HepG2 (cell line): ENCODE measurements around the gene MAB21L4. TPM values are rescaled to one million over a fixed set of nuclear protein-coding genes. Genes with fewer than 3 reads are reported as not detected.

Experiments
- ATF1 ChIP-seq: IDR thresholded peaks from 2 replicates; pipeline ENCODE4 v1.6.1; 2016; ENCODE audit warnings: mild to moderate bottlenecking, control low read depth
- HOXA7 ChIP-seq: sonication (generic); formaldehyde crosslinking; IDR thresholded peaks from 2 replicates; pipeline ENCODE4 v1.8.1; 2022; ENCODE audit warnings: mild to moderate bottlenecking, missing genetic modification reagents, moderate library complexity
- LCORL ChIP-seq, 2 experiments: fragments of 450-650 bp in 1 of 2; sonication (generic) in 1 of 2; formaldehyde crosslinking in 1 of 2; IDR thresholded peaks; 2 replicates each; pipeline versions ENCODE4 v1.5.0 to v1.6.1; 2017 to 2020; ENCODE audit warnings: antibody characterized with exemption in 1 of 2, missing genetic modification reagents in 1 of 2
- MIER2 ChIP-seq: IDR thresholded peaks from 2 replicates; pipeline ENCODE4 v1.6.1; 2016; ENCODE audit warnings: missing biosample characterization, missing genetic modification reagents
- MTF2 ChIP-seq: sonication (generic); formaldehyde crosslinking; IDR thresholded peaks from 2 replicates; pipeline ENCODE4 v1.5.0; 2020; ENCODE audit warnings: missing genetic modification reagents, borderline replicate concordance
- MYC ChIP-seq: sonication (generic); formaldehyde crosslinking; IDR thresholded peaks from 2 replicates; pipeline ENCODE4 v1.9.0; 2021; ENCODE audit warnings: missing genetic modification reagents, borderline replicate concordance
- PHF20 ChIP-seq: sonication (generic); formaldehyde crosslinking; IDR thresholded peaks from 2 replicates; pipeline ENCODE4 v1.5.0; 2020; ENCODE audit warnings: mild to moderate bottlenecking, missing genetic modification reagents
- SKI ChIP-seq: fragments of 450-650 bp; IDR thresholded peaks from one replicate; pipeline ENCODE4 v1.6.1; 2018; ENCODE audit warnings: mild to moderate bottlenecking; ENCODE audit not compliant: partially characterized antibody
- ZC3H4 ChIP-seq: sonication (generic); formaldehyde crosslinking; IDR thresholded peaks from 2 replicates; pipeline ENCODE4 v1.4.0; 2020; ENCODE audit warnings: missing genetic modification reagents, borderline replicate concordance
- ZFP36L1 ChIP-seq: sonication (generic); formaldehyde crosslinking; IDR thresholded peaks from 2 replicates; pipeline ENCODE4 v1.8.0; 2022; ENCODE audit warnings: mild to moderate bottlenecking, missing genetic modification reagents, moderate library complexity
- ZNF17 ChIP-seq: sonication (generic); formaldehyde crosslinking; IDR thresholded peaks from 2 replicates; pipeline ENCODE4 v1.5.0; 2020; ENCODE audit warnings: mild to moderate bottlenecking, missing genetic modification reagents
- ZNF446 ChIP-seq: sonication (generic); formaldehyde crosslinking; IDR thresholded peaks from 2 replicates; pipeline ENCODE4 v1.5.0; 2020; ENCODE audit warnings: mild to moderate bottlenecking, missing genetic modification reagents
- polyA plus RNA-seq, 8 experiments: library from polyadenylated mRNA; depleted of rRNA in 3 of 8; stranded (reverse) in 7 of 8; unstranded in 1 of 8; fragments of >200 nt; fragmentation: Illumina TruSeq in 4 of 8; extraction: Trizol in 4 of 8; gene quantifications; 2 replicates each; pipeline versions ENCODE4 v1.2.1 to v1.2.3, GENCODE V29; 2011 to 2016; ENCODE audit warnings: low read depth in 4 of 8, missing spikeins in 1 of 8, mixed read lengths in 1 of 8; ENCODE audit not compliant: insufficient read depth in 1 of 8
- total RNA-seq, 5 experiments: library from RNA; depleted of rRNA; stranded (reverse); fragments of >200 nt; fragmentation: Illumina TruSeq; extraction: Trizol; gene quantifications; 2 replicates each; pipeline ENCODE4 v1.2.3, GENCODE V29; 2016; ENCODE audit warnings: low read depth in 1 of 5
- TF ChIP-seq, protein P1 (sequence below): sonication (generic); formaldehyde crosslinking; IDR thresholded peaks from 2 replicates; pipeline ENCODE4 v1.4.0; 2020; ENCODE audit warnings: missing genetic modification reagents
- TF ChIP-seq, protein P2 (sequence below): IDR thresholded peaks from 2 replicates; pipeline ENCODE4 v1.4.0; 2020; ENCODE audit warnings: mild to moderate bottlenecking, missing genetic modification reagents
- TF ChIP-seq, protein P3 (sequence below): sonication (generic); formaldehyde crosslinking; conservative IDR thresholded peaks from 2 replicates; pipeline ENCODE4 v1.8.0; 2022; ENCODE audit warnings: mild to moderate bottlenecking, moderate library complexity, missing genetic modification reagents
- TF ChIP-seq, protein P4 (sequence below): sonication (generic); formaldehyde crosslinking; IDR thresholded peaks from 2 replicates; pipeline ENCODE4 v1.4.0; 2020; ENCODE audit warnings: missing genetic modification reagents, borderline replicate concordance
- TF ChIP-seq, protein P5 (sequence below): sonication (generic); formaldehyde crosslinking; IDR thresholded peaks from 2 replicates; pipeline ENCODE4 v1.8.1; 2023; ENCODE audit warnings: mild to moderate bottlenecking, missing genetic modification reagents

MAB21L4 gene
- total and polyA plus RNA-seq, 2 of the 13 experiments (the other 11 are each of a cell fraction or from before 2014, with no cell fraction given) = 3.0 to 14.0 TPM

DNA sequence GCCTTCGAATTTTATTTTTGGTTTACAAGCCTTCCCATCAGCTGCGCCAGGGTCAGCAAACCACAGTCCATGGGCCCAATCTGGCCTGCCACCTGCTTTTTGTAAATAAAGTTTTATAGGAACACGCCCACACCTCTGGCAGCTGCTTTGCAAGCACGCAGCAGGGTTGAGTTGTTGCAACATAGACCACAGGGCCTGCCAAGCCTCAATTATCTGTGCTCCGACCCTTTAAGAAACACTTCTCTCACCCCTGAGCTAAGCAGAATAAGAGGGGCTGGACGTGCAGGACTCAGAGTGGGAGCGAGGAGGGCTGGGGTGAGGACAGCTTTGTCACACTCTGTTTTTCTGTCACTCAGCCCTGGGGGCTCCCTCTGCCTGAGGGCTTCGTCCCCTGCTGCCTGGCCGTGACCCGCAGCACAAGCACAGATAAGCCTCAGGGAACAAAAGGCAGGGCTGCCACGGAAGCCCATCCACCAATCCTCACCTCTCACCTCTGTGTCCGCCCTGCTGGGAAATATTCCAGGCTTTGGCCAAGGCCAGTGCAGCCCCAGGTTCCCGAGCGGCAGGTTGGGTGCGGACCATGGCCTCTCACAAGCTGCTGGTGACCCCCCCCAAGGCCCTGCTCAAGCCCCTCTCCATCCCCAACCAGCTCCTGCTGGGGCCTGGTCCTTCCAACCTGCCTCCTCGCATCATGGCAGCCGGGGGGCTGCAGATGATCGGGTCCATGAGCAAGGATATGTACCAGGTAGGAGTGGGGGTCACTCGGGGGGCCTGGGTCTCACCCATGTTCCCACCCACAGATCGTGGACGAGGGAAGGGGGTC, 27.5 kb downstream of the MAB21L4 start, which contains the start of gene AGXT (continued):
- TF ChIP-seq HOXA7 (CRISPR knock-in tag) (no peak; the same call in 1 of the 2 replicates), MYC (CRISPR knock-in tag) (peak; percentile 66; the same call in 1 of the 2 replicates), ZFP36L1 (no peak), LCORL (IDR thresholded peaks at IDR 0.05) (no peak), LCORL (CRISPR knock-in tag; IDR thresholded peaks at IDR 0.05) (peak; percentile 89), MIER2 (CRISPR knock-in tag) (0 out of 2 replicates have a peak, but pooled peaks have one; percentile 45), MTF2 (no peak), ATF1 (no peak), ZNF17 (CRISPR knock-in tag) (peak; percentile 90; the same call in 1 of the 2 replicates), ZNF446 (CRISPR knock-in tag) (no peak), SKI (no peak), PHF20 (CRISPR knock-in tag) (peak; percentile 14; the same call in 1 of the 2 replicates), ZC3H4 (CRISPR knock-in tag) (no peak)
- TF ChIP-seq, protein P1, sequence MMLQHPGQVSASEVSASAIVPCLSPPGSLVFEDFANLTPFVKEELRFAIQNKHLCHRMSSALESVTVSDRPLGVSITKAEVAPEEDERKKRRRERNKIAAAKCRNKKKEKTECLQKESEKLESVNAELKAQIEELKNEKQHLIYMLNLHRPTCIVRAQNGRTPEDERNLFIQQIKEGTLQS = no peak
- TF ChIP-seq, protein P2, sequence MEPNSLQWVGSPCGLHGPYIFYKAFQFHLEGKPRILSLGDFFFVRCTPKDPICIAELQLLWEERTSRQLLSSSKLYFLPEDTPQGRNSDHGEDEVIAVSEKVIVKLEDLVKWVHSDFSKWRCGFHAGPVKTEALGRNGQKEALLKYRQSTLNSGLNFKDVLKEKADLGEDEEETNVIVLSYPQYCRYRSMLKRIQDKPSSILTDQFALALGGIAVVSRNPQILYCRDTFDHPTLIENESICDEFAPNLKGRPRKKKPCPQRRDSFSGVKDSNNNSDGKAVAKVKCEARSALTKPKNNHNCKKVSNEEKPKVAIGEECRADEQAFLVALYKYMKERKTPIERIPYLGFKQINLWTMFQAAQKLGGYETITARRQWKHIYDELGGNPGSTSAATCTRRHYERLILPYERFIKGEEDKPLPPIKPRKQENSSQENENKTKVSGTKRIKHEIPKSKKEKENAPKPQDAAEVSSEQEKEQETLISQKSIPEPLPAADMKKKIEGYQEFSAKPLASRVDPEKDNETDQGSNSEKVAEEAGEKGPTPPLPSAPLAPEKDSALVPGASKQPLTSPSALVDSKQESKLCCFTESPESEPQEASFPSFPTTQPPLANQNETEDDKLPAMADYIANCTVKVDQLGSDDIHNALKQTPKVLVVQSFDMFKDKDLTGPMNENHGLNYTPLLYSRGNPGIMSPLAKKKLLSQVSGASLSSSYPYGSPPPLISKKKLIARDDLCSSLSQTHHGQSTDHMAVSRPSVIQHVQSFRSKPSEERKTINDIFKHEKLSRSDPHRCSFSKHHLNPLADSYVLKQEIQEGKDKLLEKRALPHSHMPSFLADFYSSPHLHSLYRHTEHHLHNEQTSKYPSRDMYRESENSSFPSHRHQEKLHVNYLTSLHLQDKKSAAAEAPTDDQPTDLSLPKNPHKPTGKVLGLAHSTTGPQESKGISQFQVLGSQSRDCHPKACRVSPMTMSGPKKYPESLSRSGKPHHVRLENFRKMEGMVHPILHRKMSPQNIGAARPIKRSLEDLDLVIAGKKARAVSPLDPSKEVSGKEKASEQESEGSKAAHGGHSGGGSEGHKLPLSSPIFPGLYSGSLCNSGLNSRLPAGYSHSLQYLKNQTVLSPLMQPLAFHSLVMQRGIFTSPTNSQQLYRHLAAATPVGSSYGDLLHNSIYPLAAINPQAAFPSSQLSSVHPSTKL (CRISPR knock-in tag) = peak; percentile 84
- TF ChIP-seq, protein P3, sequence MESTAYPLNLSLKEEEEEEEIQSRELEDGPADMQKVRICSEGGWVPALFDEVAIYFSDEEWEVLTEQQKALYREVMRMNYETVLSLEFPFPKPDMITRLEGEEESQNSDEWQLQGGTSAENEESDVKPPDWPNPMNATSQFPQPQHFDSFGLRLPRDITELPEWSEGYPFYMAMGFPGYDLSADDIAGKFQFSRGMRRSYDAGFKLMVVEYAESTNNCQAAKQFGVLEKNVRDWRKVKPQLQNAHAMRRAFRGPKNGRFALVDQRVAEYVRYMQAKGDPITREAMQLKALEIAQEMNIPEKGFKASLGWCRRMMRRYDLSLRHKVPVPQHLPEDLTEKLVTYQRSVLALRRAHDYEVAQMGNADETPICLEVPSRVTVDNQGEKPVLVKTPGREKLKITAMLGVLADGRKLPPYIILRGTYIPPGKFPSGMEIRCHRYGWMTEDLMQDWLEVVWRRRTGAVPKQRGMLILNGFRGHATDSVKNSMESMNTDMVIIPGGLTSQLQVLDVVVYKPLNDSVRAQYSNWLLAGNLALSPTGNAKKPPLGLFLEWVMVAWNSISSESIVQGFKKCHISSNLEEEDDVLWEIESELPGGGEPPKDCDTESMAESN (CRISPR knock-in tag) = peak; percentile 89
- TF ChIP-seq, protein P4, sequence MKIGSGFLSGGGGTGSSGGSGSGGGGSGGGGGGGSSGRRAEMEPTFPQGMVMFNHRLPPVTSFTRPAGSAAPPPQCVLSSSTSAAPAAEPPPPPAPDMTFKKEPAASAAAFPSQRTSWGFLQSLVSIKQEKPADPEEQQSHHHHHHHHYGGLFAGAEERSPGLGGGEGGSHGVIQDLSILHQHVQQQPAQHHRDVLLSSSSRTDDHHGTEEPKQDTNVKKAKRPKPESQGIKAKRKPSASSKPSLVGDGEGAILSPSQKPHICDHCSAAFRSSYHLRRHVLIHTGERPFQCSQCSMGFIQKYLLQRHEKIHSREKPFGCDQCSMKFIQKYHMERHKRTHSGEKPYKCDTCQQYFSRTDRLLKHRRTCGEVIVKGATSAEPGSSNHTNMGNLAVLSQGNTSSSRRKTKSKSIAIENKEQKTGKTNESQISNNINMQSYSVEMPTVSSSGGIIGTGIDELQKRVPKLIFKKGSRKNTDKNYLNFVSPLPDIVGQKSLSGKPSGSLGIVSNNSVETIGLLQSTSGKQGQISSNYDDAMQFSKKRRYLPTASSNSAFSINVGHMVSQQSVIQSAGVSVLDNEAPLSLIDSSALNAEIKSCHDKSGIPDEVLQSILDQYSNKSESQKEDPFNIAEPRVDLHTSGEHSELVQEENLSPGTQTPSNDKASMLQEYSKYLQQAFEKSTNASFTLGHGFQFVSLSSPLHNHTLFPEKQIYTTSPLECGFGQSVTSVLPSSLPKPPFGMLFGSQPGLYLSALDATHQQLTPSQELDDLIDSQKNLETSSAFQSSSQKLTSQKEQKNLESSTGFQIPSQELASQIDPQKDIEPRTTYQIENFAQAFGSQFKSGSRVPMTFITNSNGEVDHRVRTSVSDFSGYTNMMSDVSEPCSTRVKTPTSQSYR (CRISPR knock-in tag) = peak; percentile 38
- TF ChIP-seq, protein P5, sequence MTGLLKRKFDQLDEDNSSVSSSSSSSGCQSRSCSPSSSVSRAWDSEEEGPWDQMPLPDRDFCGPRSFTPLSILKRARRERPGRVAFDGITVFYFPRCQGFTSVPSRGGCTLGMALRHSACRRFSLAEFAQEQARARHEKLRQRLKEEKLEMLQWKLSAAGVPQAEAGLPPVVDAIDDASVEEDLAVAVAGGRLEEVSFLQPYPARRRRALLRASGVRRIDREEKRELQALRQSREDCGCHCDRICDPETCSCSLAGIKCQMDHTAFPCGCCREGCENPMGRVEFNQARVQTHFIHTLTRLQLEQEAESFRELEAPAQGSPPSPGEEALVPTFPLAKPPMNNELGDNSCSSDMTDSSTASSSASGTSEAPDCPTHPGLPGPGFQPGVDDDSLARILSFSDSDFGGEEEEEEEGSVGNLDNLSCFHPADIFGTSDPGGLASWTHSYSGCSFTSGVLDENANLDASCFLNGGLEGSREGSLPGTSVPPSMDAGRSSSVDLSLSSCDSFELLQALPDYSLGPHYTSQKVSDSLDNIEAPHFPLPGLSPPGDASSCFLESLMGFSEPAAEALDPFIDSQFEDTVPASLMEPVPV = no peak
